BLaER1 treated with 17β-estradiol and CSF1 and Interleukin-3, amounts not matched to agents 10 nM and 100 nM (cell line): ENCODE data around the gene CARMIL1.
A peak's percentile ranks its signal among the peaks of the same experiment; 100 is the strongest.

Experiments used
- H3K27ac ChIP-seq, 11 experiments: shearing (Covaris generic); formaldehyde crosslinking; 2 replicates each; pipeline ENCODE4 v1.8.1; 2022
- H3K27me3 ChIP-seq, 11 experiments: shearing (Covaris generic); formaldehyde crosslinking; 2 replicates each; pipeline ENCODE4 v1.8.1; 2022
- H3K36me3 ChIP-seq, 11 experiments: shearing (Covaris generic); formaldehyde crosslinking; 2 replicates each; pipeline ENCODE4 v1.8.1; 2022
- H3K4me1 ChIP-seq, 10 experiments: shearing (Covaris generic); formaldehyde crosslinking; 2 replicates each; pipeline ENCODE4 v1.8.1; 2022
- H3K4me2 ChIP-seq, 11 experiments: shearing (Covaris generic); formaldehyde crosslinking; 2 replicates each; pipeline ENCODE4 v1.8.1; 2022
- H3K4me3 ChIP-seq, 10 experiments: shearing (Covaris generic); formaldehyde crosslinking; 2 replicates each; pipeline ENCODE4 v1.8.1; 2022
- H3K9ac ChIP-seq, 11 experiments: shearing (Covaris generic); formaldehyde crosslinking; 2 replicates each; pipeline ENCODE4 v1.8.1; 2022
- H3K9me3 ChIP-seq, 11 experiments: shearing (Covaris generic); formaldehyde crosslinking; replicated peaks in 1 of 11; 2 replicates each; pipeline ENCODE4 v1.8.1; 2022
- H4K20me1 ChIP-seq, 11 experiments: shearing (Covaris generic); formaldehyde crosslinking; 2 replicates each; pipeline ENCODE4 v1.8.1; 2022
- Cebpa-rat ChIP-seq, 11 experiments: shearing (Covaris generic); IDR thresholded peaks; 2 replicates each; pipeline ENCODE4 v1.8.1; 2022

The CARMIL1 gene

DNA sequence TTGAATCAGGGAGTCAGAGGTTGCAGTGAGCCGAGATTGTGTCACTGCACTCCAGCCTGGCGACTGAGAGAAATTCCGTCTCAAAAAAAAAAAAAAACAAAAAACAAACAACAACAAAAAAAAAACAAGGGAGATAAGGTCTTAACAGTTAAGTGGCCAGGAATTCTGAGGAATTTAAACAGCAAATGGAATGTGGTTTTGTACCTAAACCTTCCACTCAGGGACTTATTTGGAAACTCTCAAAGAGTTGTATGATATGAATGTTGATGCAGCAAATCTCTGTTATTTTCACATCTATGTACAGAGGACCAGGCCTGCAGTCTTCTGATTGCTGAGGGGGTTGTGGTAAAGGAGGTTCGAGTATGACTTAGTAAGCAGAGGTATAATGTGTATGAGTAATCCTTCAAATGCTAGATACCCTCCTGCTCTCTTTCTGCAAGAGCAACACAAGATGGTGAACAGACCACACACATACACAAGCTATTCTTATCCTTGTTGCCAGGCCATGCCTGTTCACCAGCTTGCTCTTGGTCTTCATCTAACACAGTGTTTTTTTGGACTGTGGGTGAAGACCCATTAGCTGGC lies 197.9 kb downstream of the CARMIL1 start:
- H3K9me3 ChIP-seq, result no peaks in the 10 kb centered on the region
- no peaks in the 10 kb centered on the region for H3K27me3 ChIP-seq
- no peak overlapping the region for H3K4me3 ChIP-seq
- H3K4me2 ChIP-seq, result no peak overlapping the region
- 0 out of 20 replicates have a peak, but pooled peaks cover 0 to 5% (median 0%) of the 10 kb centered on the region in 10 experiments for H3K4me1 ChIP-seq
- H3K36me3 ChIP-seq, result no peaks in the 10 kb centered on the region
- H3K9ac ChIP-seq, result no peak overlapping the region
- no peak for TF ChIP-seq Cebpa-rat (IDR thresholded peaks at IDR 0.05)
- no peaks in the 10 kb centered on the region for H4K20me1 ChIP-seq
- H3K27ac ChIP-seq, result no peak overlapping the region

DNA sequence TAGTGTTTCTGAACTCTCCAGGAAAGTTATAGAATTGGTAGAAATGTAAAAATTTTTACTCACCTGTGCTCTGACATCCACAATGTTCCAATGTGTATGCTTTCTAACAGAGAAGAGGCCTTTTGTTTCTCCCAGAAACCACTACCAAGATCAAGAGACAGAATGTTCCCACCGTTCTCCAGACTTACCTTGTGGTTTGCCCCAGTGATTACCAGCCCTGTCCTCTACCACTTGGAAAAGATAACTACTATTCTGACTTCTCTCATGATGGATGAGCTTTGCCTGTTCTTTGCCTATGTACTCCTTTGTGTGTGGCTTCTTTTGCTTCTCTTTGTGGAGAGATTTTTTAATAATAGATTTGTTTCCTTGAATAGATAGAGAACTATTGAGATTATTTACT lies 199.8 kb downstream of the CARMIL1 start:
- no peaks in the 10 kb centered on the region for H3K27me3 ChIP-seq
- no peak overlapping the region for H3K4me3 ChIP-seq
- H3K27ac ChIP-seq, result no peak overlapping the region
- no peak for TF ChIP-seq Cebpa-rat (IDR thresholded peaks at IDR 0.05)
- no peaks in the 10 kb centered on the region for H3K36me3 ChIP-seq
- H3K9me3 ChIP-seq, result no peaks in the 10 kb centered on the region
- H3K4me2 ChIP-seq, result no peak overlapping the region
- H3K9ac ChIP-seq, result no peak overlapping the region
- H4K20me1 ChIP-seq, result no peaks in the 10 kb centered on the region
- 0 out of 20 replicates have a peak, but pooled peaks cover 0 to 5% (median 0%) of the 10 kb centered on the region in 10 experiments for H3K4me1 ChIP-seq

DNA sequence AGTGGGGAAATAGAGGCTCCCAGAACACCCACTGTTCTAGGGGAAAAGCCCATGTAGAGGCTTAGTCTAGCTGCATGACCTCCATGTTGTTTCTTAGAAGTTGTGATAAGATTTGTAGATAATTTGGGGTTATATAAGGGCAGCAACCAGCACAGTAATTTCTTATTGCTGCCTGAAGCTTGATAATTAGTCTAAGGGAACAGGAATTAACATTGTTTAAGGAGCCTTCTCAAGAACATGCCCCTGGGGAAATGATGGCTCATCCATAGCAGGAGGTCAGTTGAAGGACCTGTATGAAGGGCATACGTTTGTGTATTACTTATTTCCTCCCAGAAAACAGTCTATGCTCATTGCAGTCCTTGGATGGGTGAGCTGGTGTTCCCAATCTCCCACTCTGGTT lies 202.1 kb downstream of the CARMIL1 start:
- H3K36me3 ChIP-seq, result no peaks in the 10 kb centered on the region
- H3K9ac ChIP-seq, result no peak overlapping the region
- H3K9me3 ChIP-seq, result no peaks in the 10 kb centered on the region
- H3K4me3 ChIP-seq, result no peak overlapping the region
- no peaks in the 10 kb centered on the region for H3K4me1 ChIP-seq
- no peaks in the 10 kb centered on the region for H3K27me3 ChIP-seq
- no peaks in the 10 kb centered on the region for H4K20me1 ChIP-seq
- H3K4me2 ChIP-seq, result no peak overlapping the region
- H3K27ac ChIP-seq, result no peak overlapping the region
- no peak for TF ChIP-seq Cebpa-rat (IDR thresholded peaks at IDR 0.05)

DNA sequence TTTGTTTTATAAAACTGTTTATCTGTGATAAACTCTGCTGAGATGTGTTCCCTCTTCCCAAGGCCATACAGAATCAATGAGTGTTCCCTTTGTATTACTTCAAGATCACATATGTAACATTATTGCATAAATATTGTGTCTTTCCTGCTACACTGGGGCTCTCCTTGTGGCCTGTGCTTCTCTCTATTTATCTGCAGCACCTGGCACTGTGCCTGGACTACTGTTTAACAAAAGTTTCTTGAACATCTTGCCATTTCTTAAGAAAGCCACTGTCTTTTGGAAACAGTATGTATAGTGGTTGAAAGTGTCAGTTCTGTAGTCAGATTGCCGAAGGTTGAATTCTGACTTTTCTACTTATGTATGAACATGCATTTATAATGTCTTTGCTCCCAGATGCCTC lies 203.8 kb downstream of the CARMIL1 start:
- Histone ChIP-seq H3K27ac (no peak overlapping the region), H3K9ac (no peak overlapping the region), H3K4me3 (no peak overlapping the region), H3K27me3 (no peaks in the 10 kb centered on the region), H3K36me3 (no peaks in the 10 kb centered on the region), H3K4me2 (no peak overlapping the region), H3K9me3 (no peaks in the 10 kb centered on the region), H3K4me1 (peaks cover 0 to 6% (median 0%) of the 10 kb centered on the region in 10 experiments; a peak in 4 of 20 replicates), H4K20me1 (no peaks in the 10 kb centered on the region)
- TF ChIP-seq Cebpa-rat (IDR thresholded peaks at IDR 0.05), result no peak

DNA sequence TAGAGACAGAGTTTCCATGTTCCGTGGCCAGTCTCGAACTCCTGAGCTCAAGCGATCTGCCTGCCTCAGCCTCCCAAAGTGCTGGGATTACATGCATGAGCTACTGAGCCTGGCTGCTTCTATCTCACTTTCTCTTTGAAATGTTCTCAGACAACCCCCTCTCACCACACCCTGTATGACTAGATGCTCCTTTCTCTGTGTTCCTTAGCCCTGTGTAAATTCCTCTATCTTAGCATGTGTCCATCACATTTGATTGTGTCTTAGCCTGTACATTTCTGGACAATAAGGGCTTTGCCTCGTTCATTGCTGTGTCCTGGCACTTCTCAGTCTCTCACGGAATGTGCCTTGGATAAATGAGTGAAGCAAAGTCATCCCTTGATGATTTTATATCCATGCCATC lies 204.8 kb downstream of the CARMIL1 start:
- no peaks in the 10 kb centered on the region for H3K27me3 ChIP-seq
- H3K9ac ChIP-seq, result no peak overlapping the region
- TF ChIP-seq Cebpa-rat (IDR thresholded peaks at IDR 0.05), result no peak
- H3K4me3 ChIP-seq, result no peak overlapping the region
- no peak overlapping the region for H3K4me2 ChIP-seq
- no peak overlapping the region for H3K27ac ChIP-seq
- H3K4me1 ChIP-seq, result peaks cover 0 to 11% (median 0%) of the 10 kb centered on the region in 10 experiments; a peak in 4 of 20 replicates
- no peaks in the 10 kb centered on the region for H4K20me1 ChIP-seq
- H3K36me3 ChIP-seq, result no peaks in the 10 kb centered on the region
- H3K9me3 ChIP-seq, result no peaks in the 10 kb centered on the region

DNA sequence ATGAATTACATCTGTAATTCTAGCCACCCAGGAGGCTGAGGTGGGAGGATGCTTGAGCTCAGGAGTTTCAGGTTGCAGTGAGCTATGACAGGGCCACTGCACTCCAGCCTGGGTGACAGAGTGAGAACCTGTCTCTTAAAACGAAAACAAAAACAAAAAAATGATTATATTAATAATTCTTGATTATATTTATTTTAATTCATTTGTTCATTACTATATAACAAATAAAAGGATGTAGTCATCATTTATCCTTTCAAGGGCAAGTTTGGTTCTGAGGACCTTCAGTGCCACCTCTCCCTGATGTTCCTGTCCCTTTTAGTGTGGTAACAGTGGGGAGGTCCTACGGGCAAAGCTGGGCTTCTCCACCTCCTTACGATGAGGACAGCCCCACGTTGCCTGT lies 205.7 kb downstream of the CARMIL1 start:
- Histone ChIP-seq H4K20me1 (no peaks in the 10 kb centered on the region), H3K4me2 (no peak overlapping the region), H3K27ac (no peak overlapping the region), H3K27me3 (no peaks in the 10 kb centered on the region), H3K9ac (no peak overlapping the region), H3K9me3 (no peaks in the 10 kb centered on the region), H3K36me3 (no peaks in the 10 kb centered on the region), H3K4me1 (peaks cover 0 to 11% (median 0%) of the 10 kb centered on the region in 10 experiments; a peak in 4 of 20 replicates), H3K4me3 (no peak overlapping the region)
- no peak for TF ChIP-seq Cebpa-rat (IDR thresholded peaks at IDR 0.05)

DNA sequence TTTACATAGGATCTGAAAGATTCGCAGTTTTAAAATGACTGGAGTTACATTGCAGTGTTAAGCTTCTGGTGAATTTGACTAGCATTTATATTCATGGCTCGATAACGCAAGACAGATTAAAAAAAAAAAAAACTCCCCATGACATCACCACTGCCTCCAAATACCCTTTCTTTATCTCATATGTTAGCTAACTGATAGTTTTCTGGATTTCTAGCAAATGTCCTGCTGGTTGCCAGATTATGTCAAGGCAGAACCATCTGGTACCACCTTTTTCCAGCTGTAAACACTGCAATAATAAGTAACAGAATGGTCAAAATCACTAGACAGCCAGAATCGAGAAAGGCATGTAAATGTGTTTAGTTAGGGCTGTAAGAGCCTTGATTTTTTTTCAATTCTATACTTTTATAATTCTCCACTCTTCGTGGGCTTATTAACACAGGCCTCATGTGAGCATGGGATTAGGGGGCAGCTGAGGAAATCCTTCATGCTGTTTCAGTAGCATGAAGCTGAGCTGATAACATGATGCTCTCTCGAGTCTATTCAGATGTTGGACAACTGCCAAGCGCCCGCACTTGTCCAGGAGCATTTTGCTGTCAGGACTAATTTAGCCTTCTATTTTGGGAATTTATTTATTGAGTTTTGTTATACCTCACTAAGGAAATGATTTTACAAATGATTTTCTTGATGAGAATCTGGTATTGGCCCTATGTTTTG lies 206.8 kb downstream of the CARMIL1 start:
- no peaks in the 10 kb centered on the region for H3K36me3 ChIP-seq
- no peak overlapping the region for H3K9ac ChIP-seq
- H3K27ac ChIP-seq, result no peak overlapping the region
- no peaks in the 10 kb centered on the region for H3K9me3 ChIP-seq
- H3K4me3 ChIP-seq, result no peak overlapping the region
- H3K27me3 ChIP-seq, result no peaks in the 10 kb centered on the region
- no peak overlapping the region for H3K4me2 ChIP-seq
- H3K4me1 ChIP-seq, result peaks cover 0 to 11% (median 0%) of the 10 kb centered on the region in 10 experiments; a peak in 4 of 20 replicates
- no peak for TF ChIP-seq Cebpa-rat (IDR thresholded peaks at IDR 0.05)
- H4K20me1 ChIP-seq, result no peaks in the 10 kb centered on the region

DNA sequence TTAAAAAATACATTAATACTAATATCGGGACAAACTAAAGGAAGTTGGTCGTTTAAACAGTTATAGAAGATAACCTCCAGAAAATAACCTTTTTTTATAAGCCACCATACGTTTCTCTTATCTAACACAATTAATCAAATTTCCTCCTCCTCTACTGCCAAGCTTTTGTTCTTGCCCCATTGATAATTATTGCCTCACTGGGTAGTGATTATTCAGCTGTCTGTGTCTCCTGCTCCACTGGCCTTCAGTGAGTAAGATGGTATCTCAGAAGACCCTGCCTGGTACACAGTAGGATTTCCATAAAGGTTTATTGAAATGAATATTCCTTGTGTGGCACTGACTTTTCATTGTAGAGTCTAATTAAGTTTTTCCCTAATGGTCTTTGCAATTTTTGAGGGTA lies 207.4 kb downstream of the CARMIL1 start:
- Histone ChIP-seq H3K9ac (no peak overlapping the region), H3K27me3 (no peaks in the 10 kb centered on the region), H3K9me3 (no peaks in the 10 kb centered on the region), H3K36me3 (no peaks in the 10 kb centered on the region), H3K4me1 (peaks cover 0 to 11% (median 0%) of the 10 kb centered on the region in 10 experiments; a peak in 4 of 20 replicates), H3K4me2 (no peak overlapping the region), H3K27ac (no peak overlapping the region), H3K4me3 (no peak overlapping the region), H4K20me1 (no peaks in the 10 kb centered on the region)
- TF ChIP-seq Cebpa-rat (IDR thresholded peaks at IDR 0.05), result no peak

DNA sequence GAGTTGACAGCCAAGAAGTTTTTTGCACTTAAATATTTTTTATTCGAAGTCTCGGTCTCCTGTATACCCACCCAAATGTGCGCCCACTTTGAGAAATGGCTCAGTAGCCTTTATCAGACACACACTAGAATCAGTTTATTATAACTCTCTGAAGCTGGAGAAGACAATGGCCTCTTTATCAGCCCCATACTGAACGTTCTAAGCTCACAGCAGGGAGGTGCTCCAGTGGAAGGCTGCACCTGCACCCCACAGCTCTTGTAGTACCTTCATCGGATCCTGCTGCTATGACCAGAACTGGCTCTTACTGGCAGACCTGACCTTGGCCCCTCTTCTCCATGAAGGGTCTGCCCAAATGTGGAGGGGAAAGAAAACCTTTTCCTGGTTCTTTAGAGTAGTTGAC lies 207.8 kb downstream of the CARMIL1 start:
- Histone ChIP-seq H3K4me1 (peaks cover 0 to 11% (median 0%) of the 10 kb centered on the region in 10 experiments; a peak in 4 of 20 replicates), H3K4me3 (no peak overlapping the region), H3K9me3 (no peaks in the 10 kb centered on the region), H3K4me2 (no peak overlapping the region), H3K36me3 (no peaks in the 10 kb centered on the region), H4K20me1 (no peaks in the 10 kb centered on the region), H3K27me3 (no peaks in the 10 kb centered on the region), H3K9ac (no peak overlapping the region), H3K27ac (no peak overlapping the region)
- TF ChIP-seq Cebpa-rat (IDR thresholded peaks at IDR 0.05), result no peak

DNA sequence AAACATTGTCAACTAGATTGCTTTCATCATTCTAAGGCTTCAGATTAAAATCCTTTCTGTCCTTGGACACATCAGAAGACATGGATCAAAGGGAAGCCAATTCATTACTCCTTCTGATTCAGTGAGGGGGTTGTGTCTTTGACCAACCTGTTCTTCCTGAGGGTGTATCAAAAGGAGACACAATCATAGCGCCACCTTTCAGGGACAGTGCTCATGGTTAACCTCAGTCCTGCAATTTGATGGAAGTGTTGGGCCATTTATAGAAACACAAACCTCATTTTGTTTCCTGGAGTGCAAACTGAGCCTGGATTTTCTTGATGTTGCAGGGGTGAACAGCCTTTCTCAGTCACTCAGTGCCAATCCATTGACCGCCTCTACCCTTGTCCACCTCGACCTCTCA lies 209.0 kb downstream of the CARMIL1 start:
- Histone ChIP-seq H4K20me1 (no peaks in the 10 kb centered on the region), H3K27ac (no peak overlapping the region), H3K9me3 (no peaks in the 10 kb centered on the region), H3K4me1 (peaks cover 0 to 11% (median 0%) of the 10 kb centered on the region in 10 experiments; a peak in 4 of 20 replicates), H3K4me2 (peak overlapping the region in 2 of 11 experiments; percentile 27 to 54; a peak in 4 of 22 replicates), H3K4me3 (no peak overlapping the region), H3K27me3 (no peaks in the 10 kb centered on the region), H3K9ac (no peak overlapping the region), H3K36me3 (no peaks in the 10 kb centered on the region)
- no peak for TF ChIP-seq Cebpa-rat (IDR thresholded peaks at IDR 0.05)
